Heart left ventricle (tissue), 13 donors: ENCODE results near the gene DCAF12L2.

Source experiments
- POLR2A ChIP-seq, 2 donors: fragments of 450-650 bp; IDR thresholded peaks; one replicate each; pipeline ENCODE4 v1.6.1; 2017; ENCODE audit warnings: antibody characterized with exemption in 2 of 2, mild to moderate bottlenecking in 2 of 2, moderate library complexity in 2 of 2
- TF ChIP-seq, protein P1 (sequence below), 12 donors: fragments of 200-600 bp; sonication (generic) in 4 of 12; IDR thresholded peaks; one replicate each; pipeline versions ENCODE4 v1.5.0 to v1.8.0; 2018 to 2022; ENCODE audit warnings: antibody characterized with exemption in 12 of 12, mild to moderate bottlenecking in 5 of 12
- donor health status: ischemic (EF 13 %, LVEDD 7.1; RV severe dilation, severe dysfunction).
- donor health status: DM: no; HTN: yes; CAD: no.
- donor health status: DM: no; HTN: no; CAD: no.
- donor health status: ischemic (EF 25% LVEDD 6.9; RV normal size, moderate dysfunction).
- donor health status: ischemic (EF 25% LVEDD 5.7; RV mildly dilated, moderate dysfunction).
- donor health status: ischemic (EF 35%, LVEDD 5.7; RV mildly dilated, moderate dysfunction).
- donor health status: nonischemic (EF 11% LVEDD 7.7; RV severe dilation, severe dysfunction).
- donor health status: DM: yes; HTN: yes; CAD: no.
- donor health status: PGD.
- donor health status: ischemic (EF 29% LVEDD 5.4; RV normal size, mild dysfunction).
- donor health status: nonischemic (EF 23%, LVEDD 6.1; RV moderate dilation, normal function).

DNA sequence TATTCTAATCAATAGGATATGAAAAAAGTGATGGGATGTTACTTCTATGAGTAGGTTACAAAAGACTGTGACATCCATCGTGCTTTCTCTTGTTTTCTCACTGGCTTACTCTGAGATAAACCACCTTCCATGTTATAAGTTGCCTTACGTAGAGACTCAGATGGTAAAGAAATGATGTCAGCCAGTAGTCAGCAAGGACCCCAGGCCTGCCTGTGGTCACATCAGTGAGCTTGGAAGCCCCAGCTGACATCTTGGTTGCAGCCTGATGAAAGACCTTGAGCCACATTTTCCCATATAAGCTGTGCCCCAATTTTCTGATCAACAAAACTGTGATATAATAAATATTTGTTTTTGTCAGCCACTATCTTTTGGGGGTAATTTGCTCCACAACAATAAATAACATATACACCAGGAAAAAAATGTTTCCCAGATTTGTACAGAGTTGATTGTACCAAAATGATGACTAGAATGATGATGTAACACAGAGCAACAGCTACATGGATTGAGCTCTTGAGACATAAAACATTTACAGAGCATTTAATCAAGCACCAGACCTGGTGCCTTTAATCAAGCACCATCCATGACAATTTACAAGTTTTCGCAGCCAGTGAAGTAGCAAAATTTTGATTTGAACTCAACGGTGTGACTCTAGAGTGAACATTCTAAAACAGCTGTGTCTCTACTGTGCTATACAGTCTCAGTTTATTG lies 11.2 kb upstream of the DCAF12L2 start:
- no peak for TF ChIP-seq POLR2A (IDR thresholded peaks at IDR 0.05)
- TF ChIP-seq, protein P1, sequence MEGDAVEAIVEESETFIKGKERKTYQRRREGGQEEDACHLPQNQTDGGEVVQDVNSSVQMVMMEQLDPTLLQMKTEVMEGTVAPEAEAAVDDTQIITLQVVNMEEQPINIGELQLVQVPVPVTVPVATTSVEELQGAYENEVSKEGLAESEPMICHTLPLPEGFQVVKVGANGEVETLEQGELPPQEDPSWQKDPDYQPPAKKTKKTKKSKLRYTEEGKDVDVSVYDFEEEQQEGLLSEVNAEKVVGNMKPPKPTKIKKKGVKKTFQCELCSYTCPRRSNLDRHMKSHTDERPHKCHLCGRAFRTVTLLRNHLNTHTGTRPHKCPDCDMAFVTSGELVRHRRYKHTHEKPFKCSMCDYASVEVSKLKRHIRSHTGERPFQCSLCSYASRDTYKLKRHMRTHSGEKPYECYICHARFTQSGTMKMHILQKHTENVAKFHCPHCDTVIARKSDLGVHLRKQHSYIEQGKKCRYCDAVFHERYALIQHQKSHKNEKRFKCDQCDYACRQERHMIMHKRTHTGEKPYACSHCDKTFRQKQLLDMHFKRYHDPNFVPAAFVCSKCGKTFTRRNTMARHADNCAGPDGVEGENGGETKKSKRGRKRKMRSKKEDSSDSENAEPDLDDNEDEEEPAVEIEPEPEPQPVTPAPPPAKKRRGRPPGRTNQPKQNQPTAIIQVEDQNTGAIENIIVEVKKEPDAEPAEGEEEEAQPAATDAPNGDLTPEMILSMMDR (IDR thresholded peaks at IDR 0.05): no peak
